Left ventricle myocardium inferior (tissue), 1 donor: Measurements from ENCODE around the gene PIGK. TPM values are rescaled to one million over a fixed set of nuclear protein-coding genes. Genes with fewer than 3 reads are reported as not detected.

Source experiments
- DNase-seq: peaks from one replicate; pipeline ENCODE4 v3.0.0-alpha.2; 2020
- H3K27ac ChIP-seq: fragments of 200-600 bp; replicated peaks from 2 replicates; pipeline ENCODE4 v1.8.0; 2021
- H3K27me3 ChIP-seq: fragments of 200-600 bp; 2 replicates; pipeline ENCODE4 v1.8.0; 2021; ENCODE audit warnings: low read depth
- H3K36me3 ChIP-seq: fragments of 200-600 bp; 2 replicates; pipeline ENCODE4 v1.8.0; 2021
- H3K4me1 ChIP-seq: fragments of 200-600 bp; 2 replicates; pipeline ENCODE4 v1.8.0; 2021
- H3K4me3 ChIP-seq: fragments of 200-600 bp; 2 replicates; pipeline ENCODE4 v1.8.0; 2021; ENCODE audit warnings: mild to moderate bottlenecking, moderate library complexity
- H3K9me3 ChIP-seq: fragments of 200-600 bp; replicated peaks from 2 replicates; pipeline ENCODE4 v1.8.0; 2021
- CTCF ChIP-seq: fragments of 200-600 bp; IDR thresholded peaks from 2 replicates; pipeline ENCODE4 v1.8.0; 2021; ENCODE audit warnings: antibody characterized with exemption, mild to moderate bottlenecking, borderline replicate concordance
- intact Hi-C: fragments of 100-400 bp; cut with micrococcal nuclease; formaldehyde crosslinking; loops from one replicate; pipeline ENCODE4 v1.11.0; 2022
- total RNA-seq: library from RNA; stranded (reverse); fragmentation: NEBNext Ultra II Directional; extraction: Animal tissue kit (Norgen Biotek cat#: 25700); gene quantifications from one replicate; pipeline ENCODE4 v1.2.1, GENCODE V29; 2021
- donor health status: DM: no; HTN: yes; CAD: no; lungs with severe emphysema.

The PIGK gene
- total RNA-seq, 1 donor from 2014 or later, result 31.1 TPM

- H3K27ac ChIP-seq, result no peak overlapping the region
- intact Hi-C loops, result no loop called here
- no peaks in the 10 kb centered on the region for H3K4me1 ChIP-seq
- peaks cover 11% of the 10 kb centered on the region for H3K27me3 ChIP-seq
- TF ChIP-seq CTCF, result no peak
- H3K4me3 ChIP-seq, result no peak overlapping the region
- DNase-seq, result no peak
- H3K9me3 ChIP-seq, result no peaks in the 10 kb centered on the region
- H3K36me3 ChIP-seq, result no peaks in the 10 kb centered on the region
These were observed 161.1 kb downstream of the PIGK start for GRCh38 chr1:77057994-77058585.

- Histone ChIP-seq H3K4me3 (no peak overlapping the region), H3K9me3 (no peaks in the 10 kb centered on the region), H3K36me3 (no peaks in the 10 kb centered on the region), H3K27me3 (peaks cover 5% of the 10 kb centered on the region), H3K4me1 (no peaks in the 10 kb centered on the region), H3K27ac (no peak overlapping the region)
- intact Hi-C loops, result no loop called here
- no peak for TF ChIP-seq CTCF
- DNase-seq, result no peak
These were observed 162.7 kb downstream of the PIGK start for GRCh38 chr1:77056525-77056924.

GRCh38 chr1:77051425-77051824 is 167.8 kb downstream of the PIGK start:
- H3K27ac ChIP-seq, result no peak overlapping the region
- DNase-seq, result no peak
- no peaks in the 10 kb centered on the region for H3K36me3 ChIP-seq
- H3K27me3 ChIP-seq, result peaks cover 5% of the 10 kb centered on the region
- H3K4me1 ChIP-seq, result no peaks in the 10 kb centered on the region
- intact Hi-C loops, result no loop called here
- TF ChIP-seq CTCF, result no peak
- no peak overlapping the region for H3K4me3 ChIP-seq
- H3K9me3 ChIP-seq, result no peaks in the 10 kb centered on the region

GRCh38 chr1:77048615-77049005 is 170.6 kb downstream of the PIGK start:
- H3K9me3 ChIP-seq, result no peaks in the 10 kb centered on the region
- no peak for TF ChIP-seq CTCF
- no peaks in the 10 kb centered on the region for H3K36me3 ChIP-seq
- H3K27me3 ChIP-seq, result peaks cover 5% of the 10 kb centered on the region
- H3K4me3 ChIP-seq, result no peak overlapping the region
- intact Hi-C loops, result no loop called here
- no peak overlapping the region for H3K27ac ChIP-seq
- H3K4me1 ChIP-seq, result no peaks in the 10 kb centered on the region
- no peak for DNase-seq

- H3K4me1 ChIP-seq, result no peaks in the 10 kb centered on the region
- H3K27me3 ChIP-seq, result peaks cover 5% of the 10 kb centered on the region
- H3K27ac ChIP-seq, result no peak overlapping the region
- no peak overlapping the region for H3K4me3 ChIP-seq
- no peaks in the 10 kb centered on the region for H3K9me3 ChIP-seq
- no peak for DNase-seq
- intact Hi-C loops, result no loop called here
- H3K36me3 ChIP-seq, result no peaks in the 10 kb centered on the region
- no peak for TF ChIP-seq CTCF
These were observed 171.1 kb downstream of the PIGK start for GRCh38 chr1:77047978-77048614.
